HL-60 (cell line): ENCODE results near the gene TTC4.

Source experiments
- GABPA ChIP-seq: IDR thresholded peaks from 2 replicates; pipeline ENCODE4 v1.6.1; 2012; ENCODE audit warnings: low read depth
- POLR2AphosphoS5 ChIP-seq: IDR thresholded peaks from 2 replicates; pipeline ENCODE4 v1.6.1; 2012; ENCODE audit warnings: low read depth
- REST ChIP-seq: IDR thresholded peaks from 2 replicates; pipeline ENCODE4 v1.6.1; 2012; ENCODE audit warnings: low read depth; ENCODE audit not compliant: insufficient replicate concordance
- TF ChIP-seq, protein P1 (sequence below): IDR thresholded peaks from one replicate; pipeline ENCODE4 v1.5.1; 2011; ENCODE audit warnings: low read length, control low read depth, inconsistent platforms; ENCODE audit not compliant: insufficient read depth

DNA sequence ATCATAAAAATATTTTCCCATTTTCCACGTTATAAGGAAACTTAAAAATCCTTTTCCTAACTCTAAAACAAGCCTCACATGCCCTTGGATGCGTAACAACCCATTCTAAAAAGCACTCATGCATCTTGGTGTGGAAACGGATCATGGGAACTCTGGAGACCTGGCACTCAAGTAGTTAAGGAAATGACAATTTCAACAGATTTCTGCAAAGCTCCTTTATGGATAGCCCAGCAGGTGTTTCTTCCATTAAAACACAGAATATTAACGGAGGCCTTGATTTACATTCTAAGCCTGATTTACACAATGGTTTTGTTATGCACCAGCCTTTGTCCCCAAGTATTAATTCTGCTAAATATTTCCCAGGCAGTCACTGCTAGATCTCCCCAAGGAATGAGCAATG lies 35.8 kb downstream of the TTC4 start:
- no peak for TF ChIP-seq POLR2AphosphoS5
- TF ChIP-seq REST, result no peak
- TF ChIP-seq, protein P1, sequence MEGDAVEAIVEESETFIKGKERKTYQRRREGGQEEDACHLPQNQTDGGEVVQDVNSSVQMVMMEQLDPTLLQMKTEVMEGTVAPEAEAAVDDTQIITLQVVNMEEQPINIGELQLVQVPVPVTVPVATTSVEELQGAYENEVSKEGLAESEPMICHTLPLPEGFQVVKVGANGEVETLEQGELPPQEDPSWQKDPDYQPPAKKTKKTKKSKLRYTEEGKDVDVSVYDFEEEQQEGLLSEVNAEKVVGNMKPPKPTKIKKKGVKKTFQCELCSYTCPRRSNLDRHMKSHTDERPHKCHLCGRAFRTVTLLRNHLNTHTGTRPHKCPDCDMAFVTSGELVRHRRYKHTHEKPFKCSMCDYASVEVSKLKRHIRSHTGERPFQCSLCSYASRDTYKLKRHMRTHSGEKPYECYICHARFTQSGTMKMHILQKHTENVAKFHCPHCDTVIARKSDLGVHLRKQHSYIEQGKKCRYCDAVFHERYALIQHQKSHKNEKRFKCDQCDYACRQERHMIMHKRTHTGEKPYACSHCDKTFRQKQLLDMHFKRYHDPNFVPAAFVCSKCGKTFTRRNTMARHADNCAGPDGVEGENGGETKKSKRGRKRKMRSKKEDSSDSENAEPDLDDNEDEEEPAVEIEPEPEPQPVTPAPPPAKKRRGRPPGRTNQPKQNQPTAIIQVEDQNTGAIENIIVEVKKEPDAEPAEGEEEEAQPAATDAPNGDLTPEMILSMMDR, result no peak
- TF ChIP-seq GABPA, result no peak
